K562 (cell line): Measurements from ENCODE around the gene ZNF354B. TPM values are rescaled to one million over a fixed set of nuclear protein-coding genes. Genes with fewer than 3 reads are reported as not detected.

ENCODE experiments used
- BDP1 ChIP-seq: IDR thresholded peaks from 3 replicates; pipeline ENCODE4 v1.6.1; 2011; ENCODE audit not compliant: insufficient read length, insufficient read depth
- CBFA2T3 ChIP-seq: fragments of 450-650 bp; IDR thresholded peaks from 2 replicates; pipeline ENCODE4 v1.6.1; 2017
- CHCHD3 ChIP-seq: fragments of 250-450 bp; sonication (Bioruptor Pico); IDR thresholded peaks from 2 replicates; pipeline ENCODE4 v2.1.2; 2022; ENCODE audit warnings: mild to moderate bottlenecking
- DIDO1 ChIP-seq: fragments of 450-650 bp; IDR thresholded peaks from 2 replicates; pipeline ENCODE4 v1.6.1; 2016; ENCODE audit warnings: low read depth, missing biosample characterization, missing genetic modification characterization
- EP400 ChIP-seq: fragments of 450-650 bp; IDR thresholded peaks from 2 replicates; pipeline ENCODE4 v1.6.1; 2017; ENCODE audit warnings: antibody characterized with exemption, mild to moderate bottlenecking, moderate library complexity
- ETV1 ChIP-seq: fragments of 450-650 bp; conservative IDR thresholded peaks from 2 replicates; pipeline ENCODE4 v1.6.1; 2016; ENCODE audit warnings: missing genetic modification characterization, control low read depth, low read depth, missing compliant biosample characterization
- FOSL1 ChIP-seq: fragments of 200-800 bp; sonication (Bioruptor generic); conservative IDR thresholded peaks from 2 replicates; pipeline ENCODE4 v1.6.1; 2016; ENCODE audit warnings: missing genetic modification characterization, missing compliant biosample characterization
- GTF2F1 ChIP-seq: IDR thresholded peaks from 2 replicates; pipeline ENCODE4 v1.6.1; 2011; ENCODE audit warnings: low read depth, low read length, improper control_type of control experiment
- HNRNPK ChIP-seq: fragments of 200-400 bp; formaldehyde crosslinking; IDR thresholded peaks from one replicate; pipeline ENCODE4 v1.6.1; 2018; ENCODE audit warnings: mild to moderate bottlenecking, low read depth, low read length; ENCODE audit not compliant: poor library complexity, severe bottlenecking
- KAT8 ChIP-seq: fragments of 450-650 bp; IDR thresholded peaks from 2 replicates; pipeline ENCODE4 v1.6.1; 2016; ENCODE audit warnings: low read depth, mild to moderate bottlenecking
- KLF13 ChIP-seq: fragments of 450-650 bp; IDR thresholded peaks from 2 replicates; pipeline ENCODE4 v1.6.1; 2016; ENCODE audit warnings: missing genetic modification characterization, low read depth, mild to moderate bottlenecking, missing compliant biosample characterization, moderate library complexity, borderline replicate concordance
- NR1H2 ChIP-seq: sonication (generic); formaldehyde crosslinking; IDR thresholded peaks from 2 replicates; pipeline ENCODE4 v1.4.0; 2020; ENCODE audit warnings: mild to moderate bottlenecking, missing genetic modification reagents
- OTX1 ChIP-seq: fragments of 450-650 bp; formaldehyde crosslinking; IDR thresholded peaks from 2 replicates; pipeline ENCODE4 v1.4.0; 2022; ENCODE audit warnings: mild to moderate bottlenecking
- RFX5 ChIP-seq: IDR thresholded peaks from 2 replicates; pipeline ENCODE4 v1.6.1; 2011; ENCODE audit warnings: low read depth, mild to moderate bottlenecking, improper control_type of control experiment, low read length
- SNRNP70 ChIP-seq: fragments of 200-400 bp; formaldehyde crosslinking; optimal IDR thresholded peaks from 2 replicates; pipeline ENCODE3; 2017; ENCODE audit warnings: low read depth, low read length
- SOX6 ChIP-seq: fragments of 450-650 bp; IDR thresholded peaks from 2 replicates; pipeline ENCODE4 v1.6.1; 2014; ENCODE audit warnings: mild to moderate bottlenecking
- SREBF1 ChIP-seq: fragments of 150-350 bp; IDR thresholded peaks from 2 replicates; pipeline ENCODE4 v1.6.1; 2014; ENCODE audit warnings: antibody characterized with exemption, low read depth, low read length, borderline replicate concordance
- SRSF1 ChIP-seq: fragments of 200-400 bp; formaldehyde crosslinking; IDR thresholded peaks from 2 replicates; pipeline ENCODE4 v1.6.1; 2017; ENCODE audit warnings: mild to moderate bottlenecking, low read depth, low read length, moderate library complexity
- SRSF7 ChIP-seq: fragments of 200-400 bp; formaldehyde crosslinking; optimal IDR thresholded peaks from 2 replicates; pipeline ENCODE3; 2017; ENCODE audit warnings: mild to moderate bottlenecking, low read depth, low read length
- TOE1 ChIP-seq, 2 experiments: fragments of 450-650 bp in 1 of 2; sonication (generic) in 1 of 2; formaldehyde crosslinking in 1 of 2; IDR thresholded peaks; 2 replicates each; pipeline versions ENCODE4 v1.7.1 to v1.8.0; 2016 to 2022; ENCODE audit warnings: borderline replicate concordance in 2 of 2, mild to moderate bottlenecking in 2 of 2, antibody characterized with exemption in 1 of 2, inconsistent platforms in 1 of 2, low read depth in 1 of 2, missing genetic modification reagents in 1 of 2, moderate library complexity in 1 of 2
- TSHZ1 ChIP-seq: fragments of 250-450 bp; sonication (Bioruptor Pico); IDR thresholded peaks from 2 replicates; pipeline ENCODE4 v1.4.0; 2020; ENCODE audit warnings: mild to moderate bottlenecking, moderate library complexity
- XRCC5 ChIP-seq: fragments of 200-400 bp; formaldehyde crosslinking; IDR thresholded peaks from 2 replicates; pipeline ENCODE4 v1.6.1; 2017; ENCODE audit warnings: low read depth, mild to moderate bottlenecking, low read length
- ZBED1 ChIP-seq: IDR thresholded peaks from 2 replicates; pipeline ENCODE4 v1.6.1; 2014
- ZNF324 ChIP-seq: fragments of 250-450 bp; sonication (Bioruptor Pico); IDR thresholded peaks from 2 replicates; pipeline ENCODE4 v1.4.0; 2020; ENCODE audit warnings: mild to moderate bottlenecking
- polyA plus RNA-seq, 8 experiments: library from polyadenylated mRNA; depleted of rRNA in 4 of 8; stranded (reverse) in 5 of 8; unstranded in 3 of 8; fragments of >200 nt; fragmentation: Nextera tagmentation in 2 of 8; fragmentation: Illumina TruSeq in 1 of 8; extraction: Ambion mirVana in 2 of 8; extraction: Trizol in 1 of 8; gene quantifications; 2 replicates each; pipeline versions ENCODE4 v1.2.1 to v1.2.3, GENCODE V29; 2011 to 2014; ENCODE audit warnings: inconsistent platforms in 1 of 8, missing spikeins in 1 of 8
- total RNA-seq, 7 experiments: library from RNA; depleted of rRNA in 6 of 7; stranded (reverse); fragments of >200 nt in 6 of 7; fragmentation: Illumina TruSeq in 2 of 7; extraction: Trizol in 2 of 7; gene quantifications; 2 replicates each; pipeline versions ENCODE4 v1.2.1 to v1.2.3, GENCODE V29; 2011 to 2021; ENCODE audit warnings: low replicate concordance in 1 of 7
- TF ChIP-seq, protein P1 (sequence below): fragments of 450-650 bp; IDR thresholded peaks from 2 replicates; pipeline ENCODE4 v1.6.1; 2016; ENCODE audit warnings: borderline replicate concordance

Gene ZNF354B
- total and polyA plus RNA-seq, 9 of the 15 experiments (the other 6 are each of a cell fraction or from before 2014, with no cell fraction given), result 1.8 to 18.3 (median 11.2) TPM

- 0 out of 2 replicates have a peak, but pooled peaks have one; percentile 48 for TF ChIP-seq TOE1 (IDR thresholded peaks at IDR 0.05; ENCODE audit: borderline replicate concordance)
- TF ChIP-seq TOE1 (CRISPR knock-in tag; IDR thresholded peaks at IDR 0.05; ENCODE audit: borderline replicate concordance, low read depth), result no peak
- no peak for TF ChIP-seq BDP1
- TF ChIP-seq KAT8, result no peak
- no peak for TF ChIP-seq DIDO1 (tag)
- TF ChIP-seq CBFA2T3, result peak; percentile 25; the same call in 1 of the 2 replicates
- TF ChIP-seq ZBED1, result no peak
- TF ChIP-seq OTX1 (CRISPR knock-in tag), result 0 out of 2 replicates have a peak, but pooled peaks have one; percentile 14
- no peak for TF ChIP-seq HNRNPK
- no peak for TF ChIP-seq SREBF1
- TF ChIP-seq CHCHD3, result no peak
- TF ChIP-seq ZNF324 (CRISPR knock-in tag), result no peak
- TF ChIP-seq SNRNP70, result no peak
- no peak for TF ChIP-seq ETV1 (tag)
- no peak for TF ChIP-seq SRSF1
- TF ChIP-seq FOSL1 (tag), result no peak
- TF ChIP-seq NR1H2 (CRISPR knock-in tag), result no peak
- TF ChIP-seq TSHZ1, result no peak
- TF ChIP-seq SRSF7, result no peak
- no peak for TF ChIP-seq KLF13 (tag)
- no peak for TF ChIP-seq XRCC5
- TF ChIP-seq, protein P1, sequence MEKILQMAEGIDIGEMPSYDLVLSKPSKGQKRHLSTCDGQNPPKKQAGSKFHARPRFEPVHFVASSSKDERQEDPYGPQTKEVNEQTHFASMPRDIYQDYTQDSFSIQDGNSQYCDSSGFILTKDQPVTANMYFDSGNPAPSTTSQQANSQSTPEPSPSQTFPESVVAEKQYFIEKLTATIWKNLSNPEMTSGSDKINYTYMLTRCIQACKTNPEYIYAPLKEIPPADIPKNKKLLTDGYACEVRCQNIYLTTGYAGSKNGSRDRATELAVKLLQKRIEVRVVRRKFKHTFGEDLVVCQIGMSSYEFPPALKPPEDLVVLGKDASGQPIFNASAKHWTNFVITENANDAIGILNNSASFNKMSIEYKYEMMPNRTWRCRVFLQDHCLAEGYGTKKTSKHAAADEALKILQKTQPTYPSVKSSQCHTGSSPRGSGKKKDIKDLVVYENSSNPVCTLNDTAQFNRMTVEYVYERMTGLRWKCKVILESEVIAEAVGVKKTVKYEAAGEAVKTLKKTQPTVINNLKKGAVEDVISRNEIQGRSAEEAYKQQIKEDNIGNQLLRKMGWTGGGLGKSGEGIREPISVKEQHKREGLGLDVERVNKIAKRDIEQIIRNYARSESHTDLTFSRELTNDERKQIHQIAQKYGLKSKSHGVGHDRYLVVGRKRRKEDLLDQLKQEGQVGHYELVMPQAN, result no peak
- TF ChIP-seq SOX6, result peak; percentile 58; the same call in 1 of the 2 replicates
- 0 out of 2 replicates have a peak, but pooled peaks have one; percentile 18 for TF ChIP-seq EP400
- TF ChIP-seq GTF2F1, result no peak
- TF ChIP-seq RFX5, result no peak
Observed at GRCh38 chr5:178854284-178854683, 5.5 kb upstream of the ZNF354B start (continued).
